SU-DHL-6 (cell line): ENCODE data around the gene EYS.

ENCODE experiments used
- H2AFZ ChIP-seq: fragments of 200-600 bp; sonication (generic); 2 replicates; pipeline ENCODE4 v1.6.1; 2014; ENCODE audit warnings: low read depth, mild to moderate bottlenecking, moderate library complexity, mixed read lengths, antibody characterized with exemption, low read length; ENCODE audit not compliant: severe bottlenecking
- H3F3A ChIP-seq: fragments of 200-600 bp; shearing (Covaris generic); 2 replicates; pipeline ENCODE4 v1.6.0; 2016; ENCODE audit warnings: antibody characterized with exemption, mild to moderate bottlenecking; ENCODE audit not compliant: insufficient read depth
- H3K27ac ChIP-seq: fragments of 200-600 bp; sonication (generic); 2 replicates; pipeline ENCODE4 v1.5.1; 2016; ENCODE audit warnings: low read depth, mild to moderate bottlenecking, low read length, moderate library complexity, mixed read lengths
- H3K27me3 ChIP-seq: fragments of 200-600 bp; sonication (generic), shearing (Covaris generic); 2 replicates; pipeline ENCODE4 v1.6.0; 2014; ENCODE audit warnings: mild to moderate bottlenecking, low read length
- H3K36me3 ChIP-seq: fragments of 200-600 bp; sonication (generic); 2 replicates; pipeline ENCODE4 v1.6.1; 2014; ENCODE audit warnings: mild to moderate bottlenecking, low read length, mixed read lengths
- H3K4me2 ChIP-seq: fragments of 300-600, 200-600 bp; shearing (Covaris generic), sonication (generic); 2 replicates; pipeline ENCODE4 v1.6.0; 2014; ENCODE audit warnings: low read length, low read depth, mild to moderate bottlenecking; ENCODE audit not compliant: poor library complexity, severe bottlenecking
- H3K4me3 ChIP-seq: fragments of 200-600 bp; sonication (generic); 2 replicates; pipeline ENCODE4 v1.5.1; 2014; ENCODE audit warnings: antibody characterized with exemption, low read length, mild to moderate bottlenecking, mixed read lengths; ENCODE audit not compliant: insufficient read depth, poor library complexity, severe bottlenecking
- H3K79me2 ChIP-seq: fragments of 200-600 bp; sonication (generic); 2 replicates; pipeline ENCODE4 v1.6.1; 2014; ENCODE audit warnings: mild to moderate bottlenecking, low read length, moderate library complexity; ENCODE audit not compliant: insufficient read depth
- H3K9ac ChIP-seq: fragments of 200-600 bp; sonication (generic); 2 replicates; pipeline ENCODE4 v1.7.0; 2014; ENCODE audit warnings: mild to moderate bottlenecking, low read length
- H3K9me2 ChIP-seq: fragments of 200-600 bp; sonication (generic); replicated peaks from 2 replicates; pipeline ENCODE4 v1.6.1; 2014; ENCODE audit warnings: low read length; ENCODE audit not compliant: insufficient read depth
- H3K9me3 ChIP-seq: fragments of 200-600 bp; sonication (generic); 2 replicates; pipeline ENCODE4 v1.6.1; 2014; ENCODE audit warnings: low read length, mixed read lengths; ENCODE audit not compliant: insufficient read depth
- H4K20me1 ChIP-seq: fragments of 200-600 bp; sonication (generic); 2 replicates; pipeline ENCODE4 v1.6.1; 2014; ENCODE audit warnings: low read depth, mild to moderate bottlenecking, antibody characterized with exemption, low read length, moderate library complexity, mixed read lengths
- EZH2phosphoT487 ChIP-seq: fragments of 200-600 bp; sonication (generic), shearing (Covaris generic); conservative IDR thresholded peaks from 2 replicates; pipeline ENCODE4 v1.6.1; 2018; ENCODE audit warnings: mild to moderate bottlenecking, antibody characterized with exemption, low read length, moderate library complexity, mixed read lengths
- TF ChIP-seq, protein P1 (sequence below): fragments of 200-600 bp; sonication (generic); IDR thresholded peaks from one replicate; pipeline ENCODE4 v1.5.1; 2017; ENCODE audit warnings: antibody characterized with exemption, mild to moderate bottlenecking, low read length, moderate library complexity; ENCODE audit not compliant: insufficient read depth, poor library complexity, severe bottlenecking

The EYS gene

DNA sequence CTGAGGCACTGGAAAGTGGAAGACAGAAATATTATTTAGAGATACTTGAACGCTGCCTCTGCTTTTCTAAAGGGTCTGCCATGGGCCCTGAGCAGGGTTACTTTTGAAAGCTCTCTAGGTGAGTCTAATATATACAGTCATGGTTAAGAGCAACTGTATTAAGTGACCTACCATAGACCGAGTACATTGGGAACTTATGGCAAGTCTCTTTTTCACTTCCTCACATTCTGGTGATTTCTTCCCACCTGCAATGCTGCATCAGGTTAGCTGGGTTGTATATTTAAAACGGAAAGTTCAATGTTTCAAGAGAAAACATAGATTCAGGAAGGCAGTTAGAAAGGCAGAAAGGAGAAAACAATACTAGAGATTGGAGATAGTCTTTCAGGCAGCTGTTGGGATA, 1916.7 kb downstream of the EYS start:
- no peaks in the 10 kb centered on the region for H3K9me3 ChIP-seq
- H3K27ac ChIP-seq, result no peak overlapping the region
- H3K79me2 ChIP-seq, result no peaks in the 10 kb centered on the region
- no peaks in the 10 kb centered on the region for H3F3A ChIP-seq
- no peaks in the 10 kb centered on the region for H3K36me3 ChIP-seq
- no peak overlapping the region for H3K4me3 ChIP-seq
- TF ChIP-seq, protein P1, sequence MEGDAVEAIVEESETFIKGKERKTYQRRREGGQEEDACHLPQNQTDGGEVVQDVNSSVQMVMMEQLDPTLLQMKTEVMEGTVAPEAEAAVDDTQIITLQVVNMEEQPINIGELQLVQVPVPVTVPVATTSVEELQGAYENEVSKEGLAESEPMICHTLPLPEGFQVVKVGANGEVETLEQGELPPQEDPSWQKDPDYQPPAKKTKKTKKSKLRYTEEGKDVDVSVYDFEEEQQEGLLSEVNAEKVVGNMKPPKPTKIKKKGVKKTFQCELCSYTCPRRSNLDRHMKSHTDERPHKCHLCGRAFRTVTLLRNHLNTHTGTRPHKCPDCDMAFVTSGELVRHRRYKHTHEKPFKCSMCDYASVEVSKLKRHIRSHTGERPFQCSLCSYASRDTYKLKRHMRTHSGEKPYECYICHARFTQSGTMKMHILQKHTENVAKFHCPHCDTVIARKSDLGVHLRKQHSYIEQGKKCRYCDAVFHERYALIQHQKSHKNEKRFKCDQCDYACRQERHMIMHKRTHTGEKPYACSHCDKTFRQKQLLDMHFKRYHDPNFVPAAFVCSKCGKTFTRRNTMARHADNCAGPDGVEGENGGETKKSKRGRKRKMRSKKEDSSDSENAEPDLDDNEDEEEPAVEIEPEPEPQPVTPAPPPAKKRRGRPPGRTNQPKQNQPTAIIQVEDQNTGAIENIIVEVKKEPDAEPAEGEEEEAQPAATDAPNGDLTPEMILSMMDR, result no peak
- no peak for TF ChIP-seq EZH2phosphoT487
- H3K9ac ChIP-seq, result no peak overlapping the region
- H3K9me2 ChIP-seq, result no peaks in the 10 kb centered on the region
- H3K4me2 ChIP-seq, result no peak overlapping the region
- no peaks in the 10 kb centered on the region for H3K27me3 ChIP-seq
- H2AFZ ChIP-seq, result no peak overlapping the region
- H4K20me1 ChIP-seq, result no peaks in the 10 kb centered on the region

DNA sequence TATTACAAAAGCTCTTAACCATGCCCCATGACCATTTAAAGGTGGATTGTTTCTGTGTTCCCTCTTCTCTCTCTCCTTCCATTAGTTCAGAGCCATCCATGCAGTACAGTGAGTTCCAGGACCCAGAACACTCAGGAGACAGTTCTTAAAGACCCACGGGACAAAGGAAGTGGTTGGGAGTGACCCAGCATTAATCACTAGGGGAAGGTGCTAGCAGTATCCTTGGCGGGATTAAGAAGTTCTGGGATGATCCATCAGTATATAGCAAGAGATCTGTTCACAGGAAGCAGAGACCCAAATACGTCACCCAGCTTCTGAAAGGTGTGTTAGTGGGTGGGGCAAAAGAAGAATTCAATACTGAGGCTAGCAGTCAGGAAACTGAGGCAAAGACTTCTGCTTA, 1917.3 kb downstream of the EYS start:
- no peak overlapping the region for H3K4me2 ChIP-seq
- H3K9ac ChIP-seq, result no peak overlapping the region
- H3K27me3 ChIP-seq, result no peaks in the 10 kb centered on the region
- H3K27ac ChIP-seq, result no peak overlapping the region
- no peaks in the 10 kb centered on the region for H3K9me3 ChIP-seq
- H3F3A ChIP-seq, result no peaks in the 10 kb centered on the region
- H3K4me3 ChIP-seq, result no peak overlapping the region
- H3K79me2 ChIP-seq, result no peaks in the 10 kb centered on the region
- H2AFZ ChIP-seq, result no peak overlapping the region
- H3K9me2 ChIP-seq, result no peaks in the 10 kb centered on the region
- no peaks in the 10 kb centered on the region for H3K36me3 ChIP-seq
- no peaks in the 10 kb centered on the region for H4K20me1 ChIP-seq
- TF ChIP-seq, protein P1, result no peak

DNA sequence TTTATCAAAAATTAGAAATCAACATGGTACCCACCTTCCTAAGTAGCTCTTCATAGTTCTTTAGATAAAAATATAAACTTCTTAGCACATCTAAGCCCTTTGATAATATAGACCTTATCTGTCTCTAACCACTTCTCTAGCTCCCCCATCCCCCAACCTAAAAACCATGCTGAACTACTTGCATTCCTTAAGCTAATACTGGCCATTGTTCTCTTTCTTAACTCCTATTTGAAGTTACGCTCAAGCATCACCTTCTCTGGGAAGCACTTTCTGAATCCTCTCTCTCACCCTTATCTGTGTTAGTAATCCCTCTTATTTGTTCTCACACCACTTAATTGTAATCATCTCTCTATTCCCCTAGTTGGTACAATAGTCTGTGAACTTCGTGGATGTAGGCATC, 1918.5 kb downstream of the EYS start:
- Histone ChIP-seq H2AFZ (no peak overlapping the region), H3K27ac (no peak overlapping the region), H3K79me2 (no peaks in the 10 kb centered on the region), H3K9me2 (no peaks in the 10 kb centered on the region), H3K27me3 (no peaks in the 10 kb centered on the region), H3K9me3 (no peaks in the 10 kb centered on the region), H3K4me3 (no peak overlapping the region), H3K36me3 (no peaks in the 10 kb centered on the region), H4K20me1 (no peaks in the 10 kb centered on the region), H3K4me2 (no peak overlapping the region), H3F3A (no peaks in the 10 kb centered on the region), H3K9ac (no peak overlapping the region)
- TF ChIP-seq, protein P1, result no peak
- no peak for TF ChIP-seq EZH2phosphoT487

DNA sequence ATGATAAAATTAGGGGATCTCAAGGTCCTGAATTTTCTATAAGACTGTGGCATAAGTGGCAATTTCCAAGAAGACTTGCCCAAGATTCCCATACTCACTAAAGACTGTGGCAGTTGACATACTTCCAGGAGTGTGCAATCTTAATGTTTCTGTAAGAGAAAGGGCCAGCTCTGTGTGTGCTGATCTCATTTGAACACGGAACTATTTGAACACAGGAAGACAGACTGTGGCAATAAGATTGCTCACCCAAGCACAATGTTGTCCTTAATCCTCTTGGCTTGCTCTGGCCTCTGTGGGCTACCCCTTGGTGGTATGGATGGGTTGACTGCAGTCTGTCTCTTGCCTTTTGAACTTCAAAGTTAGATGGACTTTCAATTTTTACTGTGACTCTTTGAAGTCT, 1920.0 kb downstream of the EYS start:
- TF ChIP-seq EZH2phosphoT487, result no peak
- TF ChIP-seq, protein P1, result no peak
- Histone ChIP-seq H3K36me3 (no peaks in the 10 kb centered on the region), H3K4me2 (no peak overlapping the region), H4K20me1 (no peaks in the 10 kb centered on the region), H2AFZ (no peak overlapping the region), H3K9me2 (no peaks in the 10 kb centered on the region), H3K4me3 (no peak overlapping the region), H3F3A (no peaks in the 10 kb centered on the region), H3K79me2 (no peaks in the 10 kb centered on the region), H3K9me3 (no peaks in the 10 kb centered on the region), H3K27ac (no peak overlapping the region), H3K9ac (no peak overlapping the region), H3K27me3 (no peaks in the 10 kb centered on the region)
